Transverse colon (tissue), 4 donors: ENCODE results near the gene IRF6. TPM values are rescaled to one million over a fixed set of nuclear protein-coding genes. Genes with fewer than 3 reads are reported as not detected.
A peak's percentile ranks its signal among the peaks of the same experiment; 100 is the strongest.

Experiments
- DNase-seq: peaks from one replicate; pipeline ENCODE4 v3.0.0-alpha.2; 2019
- H3K27ac ChIP-seq, 4 donors: fragments of 200-600 bp; sonication (generic); 2 replicates each; pipeline ENCODE4 v1.5.1; 2016 to 2018; ENCODE audit warnings: inconsistent platforms in 4 of 4
- H3K27me3 ChIP-seq: fragments of 200-600 bp; sonication (generic); 2 replicates; pipeline ENCODE4 v1.5.1; 2017; ENCODE audit warnings: inconsistent platforms
- H3K36me3 ChIP-seq, 4 donors: fragments of 200-600 bp; sonication (generic); 2 replicates each; pipeline ENCODE4 v1.5.1; 2017 to 2019; ENCODE audit warnings: inconsistent platforms in 4 of 4
- H3K4me1 ChIP-seq, 4 donors: fragments of 200-600 bp; sonication (generic); 2 replicates each; pipeline ENCODE4 v1.5.1; 2017 to 2020; ENCODE audit warnings: inconsistent platforms in 4 of 4
- H3K4me3 ChIP-seq, 4 donors: fragments of 200-600 bp; sonication (generic); 1 replicate in 1 of 4; 2 replicates in 3 of 4; pipeline versions ENCODE4 v1.5.1 to v1.6.1; 2017 to 2019; ENCODE audit warnings: inconsistent platforms in 4 of 4
- H3K9me3 ChIP-seq, 2 donors: fragments of 200-600 bp; sonication (generic); 2 replicates each; pipeline ENCODE4 v1.5.1; 2017 to 2019; ENCODE audit warnings: inconsistent platforms in 2 of 2
- CTCF ChIP-seq, 5 experiments: fragments of 200-600 bp in 3 of 5; fragments of 450-650 bp in 2 of 5; sonication (generic) in 3 of 5; IDR thresholded peaks; 1 replicate in 2 of 5; 2 replicates in 3 of 5; pipeline ENCODE4 v1.5.1; 2016 to 2017; ENCODE audit warnings: antibody characterized with exemption in 5 of 5, inconsistent platforms in 3 of 5, mild to moderate bottlenecking in 2 of 5, moderate library complexity in 1 of 5
- EP300 ChIP-seq: sonication (generic); formaldehyde crosslinking; IDR thresholded peaks from one replicate; pipeline ENCODE4 v1.6.1; 2017; ENCODE audit warnings: antibody characterized with exemption, low read depth
- POLR2A ChIP-seq: fragments of 450-650 bp; IDR thresholded peaks from one replicate; pipeline ENCODE4 v1.6.1; 2016; ENCODE audit warnings: antibody characterized with exemption, mild to moderate bottlenecking, moderate library complexity
- POLR2AphosphoS5 ChIP-seq, 3 donors: sonication (generic); formaldehyde crosslinking; IDR thresholded peaks; one replicate each; pipeline ENCODE4 v1.6.1; 2016; ENCODE audit warnings: antibody characterized with exemption in 3 of 3
- WGBS, 2 donors: methylation state at CpG; one replicate each; pipeline ENCODE4 v1.1.5; 2018; ENCODE audit warnings: low coverage in 1 of 2; 5-methylcytosine and 5-hydroxymethylcytosine counted together
- in situ Hi-C, 4 donors: fragments of 200-750 bp; cut with MboI; loops; one replicate each; pipeline versions ENCODE4 v1.15.0 to v1.15.1; 2017; ENCODE audit warnings: low sequenced_read_pairs in 3 of 4, low pct_ligation_motif_present in 1 of 4, low pct_unique_long_range_greater_than_20kb in 1 of 4
- intact Hi-C: fragments of 100-400 bp; cut with DNase I; formaldehyde crosslinking; loops from one replicate; pipeline ENCODE4 v1.15.1; 2023; ENCODE audit warnings: low total_unique reads
- total RNA-seq, 4 donors: library from RNA; depleted of rRNA; stranded (reverse); fragments of >200 nt; gene quantifications; one replicate each; pipeline ENCODE4 v1.1.0, GENCODE V29; 2016

Gene IRF6
- total RNA-seq, 4 donors from 2014 or later, result 26.1 to 78.0 (median 44.4) TPM

- intact Hi-C loops (no loop called here), in situ Hi-C loops (no loop called here)
- 64 to 71% methylated on average over 1 of the region's 1 CpG for WGBS, 2 donors
- Histone ChIP-seq H3K4me3 (no peak overlapping the region), H3K27ac (peak overlapping the region; percentile 43 to 72 (median 62)), H3K36me3 (no peaks in the 10 kb centered on the region), H3K4me1 (peaks cover 0 to 6% (median 0%) of the 10 kb centered on the region in 4 donors), H3K9me3 (no peaks in the 10 kb centered on the region), H3K27me3 (no peaks in the 10 kb centered on the region)
- TF ChIP-seq EP300 (no peak), POLR2A (no peak), CTCF (IDR thresholded peaks at IDR 0.05) (no peak), POLR2AphosphoS5 (IDR thresholded peaks at IDR 0.05) (no peak)
- no peak for DNase-seq
Observed at GRCh38 chr1:209755256-209755655, 50.7 kb downstream of the IRF6 start.

GRCh38 chr1:209752890-209753289, 53.1 kb downstream of the IRF6 start:
- H3K36me3 ChIP-seq, result no peaks in the 10 kb centered on the region
- TF ChIP-seq POLR2A (no peak), POLR2AphosphoS5 (IDR thresholded peaks at IDR 0.05) (no peak), EP300 (no peak), CTCF (IDR thresholded peaks at IDR 0.05) (no peak)
- no peaks in the 10 kb centered on the region for H3K27me3 ChIP-seq
- no peak overlapping the region for H3K4me3 ChIP-seq
- H3K4me1 ChIP-seq, result peaks cover 0 to 10% (median 2%) of the 10 kb centered on the region in 4 donors
- in situ Hi-C loops (no loop called here), intact Hi-C loops (no loop called here)
- no peak for DNase-seq
- WGBS, 2 donors, result 93 to 94% methylated on average over 3 of the region's 3 CpGs
- no peaks in the 10 kb centered on the region for H3K9me3 ChIP-seq
- no peak overlapping the region for H3K27ac ChIP-seq

GRCh38 chr1:209751627-209752231, 54.2 kb downstream of the IRF6 start:
- DNase-seq, result no peak
- in situ Hi-C loops, result no loop called here
- H3K4me3 ChIP-seq, result no peak overlapping the region
- intact Hi-C loops, result loop anchor here (1.0 kb wide), 1 partner anchor 20 kb away; no protein-coding TSS in a partner anchor
- H3K36me3 ChIP-seq, result no peaks in the 10 kb centered on the region
- no peaks in the 10 kb centered on the region for H3K9me3 ChIP-seq
- 37 to 47% methylated on average over 4 to 5 of the region's 5 CpGs for WGBS, 2 donors
- peak overlapping the region; percentile 22 to 58 (median 32) for H3K27ac ChIP-seq
- H3K4me1 ChIP-seq, result peaks cover 0 to 11% (median 2%) of the 10 kb centered on the region in 4 donors
- TF ChIP-seq EP300 (no peak), POLR2A (no peak), POLR2AphosphoS5 (IDR thresholded peaks at IDR 0.05) (no peak)
- H3K27me3 ChIP-seq, result no peaks in the 10 kb centered on the region

GRCh38 chr1:209749670-209750323, 56.1 kb downstream of the IRF6 start:
- in situ Hi-C loops (no loop called here), intact Hi-C loops (loop anchor here (5.0 kb wide), 1 partner anchor 172 kb away; no protein-coding TSS in a partner anchor)
- WGBS, 2 donors, result 61 to 72% methylated on average over 5 to 6 of the region's 6 CpGs

More at GRCh38 chr1:209749670-209750323, 56.1 kb downstream of the IRF6 start:
- no peak for DNase-seq
- Histone ChIP-seq H3K27ac (no peak overlapping the region), H3K27me3 (no peaks in the 10 kb centered on the region), H3K9me3 (no peaks in the 10 kb centered on the region), H3K4me1 (peaks cover 0 to 7% (median 2%) of the 10 kb centered on the region in 4 donors), H3K36me3 (no peaks in the 10 kb centered on the region), H3K4me3 (no peak overlapping the region)
- no peak for TF ChIP-seq EP300
- no peak for TF ChIP-seq CTCF (IDR thresholded peaks at IDR 0.05)
- TF ChIP-seq POLR2A, result no peak
- TF ChIP-seq POLR2AphosphoS5 (IDR thresholded peaks at IDR 0.05), result no peak
